Measurements from ENCODE around the gene ZNF436.
A peak's percentile ranks its signal among the peaks of the same experiment; 100 is the strongest.
"Not testable (repeated sequence)": the region's sequence is repeated elsewhere in the genome, so short reads cannot be mapped to it uniquely, and the experiment has no call there.

The ZNF436 gene

DNA sequence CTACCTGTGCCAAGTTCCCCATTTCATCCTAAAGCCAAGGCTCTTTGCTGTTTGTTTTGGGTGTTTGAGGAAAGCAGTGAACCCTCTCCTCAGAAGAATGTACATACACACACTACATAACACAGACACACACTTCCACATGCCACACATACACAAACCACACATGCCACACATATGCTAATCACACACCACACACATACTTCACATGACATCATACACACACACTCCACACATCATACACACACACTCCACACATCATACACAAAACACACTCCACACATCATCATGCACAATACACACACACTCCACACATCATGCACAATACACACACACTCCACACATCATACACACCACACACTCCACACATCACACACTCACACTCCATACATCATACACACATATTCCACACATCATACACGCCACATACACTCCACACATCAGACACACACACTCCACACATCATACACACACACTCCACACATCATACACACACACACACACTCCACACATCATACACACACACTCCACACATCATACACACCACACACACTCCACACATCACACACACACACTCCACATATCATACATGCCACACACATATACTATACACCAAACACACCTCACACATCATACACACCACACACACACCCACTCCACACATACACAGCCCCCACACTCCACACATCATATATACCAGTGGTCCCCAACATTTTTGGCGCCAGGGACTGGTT is 22.7 kb upstream of the ZNF436 start:
- no peak for DNase-seq (ENCODE audit: low read depth in 1 of 2, low spot score in 1 of 2)

DNA sequence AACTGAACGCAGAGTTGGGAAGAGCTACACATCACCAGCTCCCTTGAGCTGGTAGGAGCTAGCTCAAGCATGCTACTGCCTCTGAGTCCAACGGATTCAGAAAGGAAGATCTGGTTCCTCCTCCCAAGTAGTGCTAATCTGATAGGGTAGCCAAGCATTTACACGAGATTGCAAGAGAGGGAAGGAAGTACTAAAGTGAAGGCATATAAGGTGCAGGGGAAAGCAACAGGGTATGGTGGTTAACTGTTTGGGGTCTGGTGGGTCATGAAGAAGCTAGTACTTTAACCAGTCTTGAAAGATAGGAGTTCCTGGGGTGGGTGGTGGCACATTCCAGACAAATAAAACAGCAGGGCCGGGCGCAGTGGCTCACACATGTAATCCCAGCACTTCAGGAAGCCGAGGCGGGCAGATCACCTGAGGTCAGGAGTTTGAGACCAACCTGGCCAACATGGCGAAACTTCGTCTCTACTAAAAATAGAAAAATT is 20.2 kb upstream of the ZNF436 start:
- no peak for DNase-seq (ENCODE audit: low read depth in 1 of 2, low spot score in 1 of 2)

DNA sequence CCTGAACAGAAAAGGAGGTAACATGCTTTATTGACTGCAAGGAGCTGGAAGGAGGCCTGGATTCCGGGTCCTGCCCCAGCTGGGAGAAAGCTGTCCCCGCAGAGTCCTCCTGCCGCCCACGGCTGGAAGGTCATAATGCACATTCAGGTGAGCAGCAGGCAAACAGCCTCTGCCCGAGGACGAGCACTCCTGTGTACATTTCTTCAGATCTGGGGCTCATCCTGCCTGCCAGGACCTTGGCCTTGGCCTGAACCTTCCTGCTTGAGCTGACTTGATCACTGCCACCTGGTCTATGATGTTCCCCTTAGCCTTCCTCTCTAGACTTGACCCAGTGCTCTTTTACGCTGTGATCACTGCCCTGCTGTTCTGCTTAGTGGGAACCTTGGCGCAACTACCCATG is 17.9 kb upstream of the ZNF436 start:
- no peak for DNase-seq (ENCODE audit: low read depth in 1 of 2, low spot score in 1 of 2)

DNA sequence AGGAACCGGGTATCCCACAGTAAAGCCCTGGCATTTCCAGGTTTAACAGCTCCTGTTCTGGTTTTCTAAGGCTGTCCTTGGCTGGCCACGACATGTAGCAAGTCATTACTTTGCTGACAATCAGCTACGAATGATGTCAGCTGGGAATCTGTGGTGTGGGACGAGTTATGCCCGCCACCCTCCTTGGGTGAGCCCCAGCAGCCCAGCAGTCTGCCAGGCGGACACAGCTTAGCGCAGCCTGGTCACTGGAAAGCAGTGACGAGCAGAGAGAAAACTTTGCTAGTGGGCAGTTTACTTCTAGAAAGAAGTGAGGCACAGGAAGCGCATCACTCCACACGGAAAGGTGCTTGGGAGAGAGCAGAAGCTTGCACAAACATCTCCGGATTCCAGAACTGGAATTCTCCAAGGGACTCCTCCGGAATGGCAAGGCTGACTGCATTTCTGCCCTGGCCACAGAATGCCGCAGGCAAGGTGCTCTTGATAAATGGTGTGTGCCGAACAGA is 15.5 kb upstream of the ZNF436 start:
- no peak for DNase-seq (ENCODE audit: low read depth in 1 of 2, low spot score in 1 of 2)

- DNase-seq (ENCODE audit: low read depth in 1 of 2, low spot score in 1 of 2): no peak
Observed at GRCh38 chr1:23384312-23385058, 14.8 kb upstream of the ZNF436 start.

- DNase-seq (ENCODE audit: low read depth in 1 of 2, low spot score in 1 of 2): no peak
Observed at GRCh38 chr1:23383577-23384311, 14.1 kb upstream of the ZNF436 start.

DNA sequence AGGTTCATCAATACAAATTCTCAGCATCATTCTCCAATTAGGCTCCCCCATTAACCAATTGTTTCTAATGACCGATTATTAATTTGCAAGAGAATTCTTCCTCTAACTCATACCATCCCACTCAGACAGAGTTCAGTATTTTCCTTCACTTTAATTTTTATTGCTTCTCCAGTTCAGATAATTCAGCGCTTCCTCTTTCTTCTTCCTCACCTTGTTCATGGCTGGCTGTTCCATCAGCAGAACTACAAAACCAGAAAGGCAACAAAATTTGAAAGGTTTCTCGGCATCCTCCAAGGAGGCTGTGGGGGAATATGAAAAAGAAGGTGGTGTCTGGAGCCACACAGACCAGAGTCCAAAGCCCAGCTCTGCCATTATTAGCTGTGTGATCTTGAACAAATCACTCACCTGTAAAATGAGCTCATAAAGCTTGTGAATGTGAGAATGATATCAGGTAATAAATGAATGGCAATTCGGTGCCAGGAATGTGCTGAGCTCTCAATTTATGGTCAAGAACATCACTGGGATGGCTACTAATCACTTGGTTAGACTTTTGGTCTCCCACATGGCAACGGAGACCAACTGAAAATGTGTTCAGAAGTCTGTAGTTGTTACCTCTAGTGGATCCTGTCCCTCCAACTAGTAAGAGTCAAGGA is 11.7 kb upstream of the ZNF436 start:
- no peak for DNase-seq (ENCODE audit: low read depth in 1 of 2, low spot score in 1 of 2)

- DNase-seq (ENCODE audit: low read depth in 1 of 2, low spot score in 1 of 2): no peak
Observed at GRCh38 chr1:23380719-23381118, 11.1 kb upstream of the ZNF436 start.

DNA sequence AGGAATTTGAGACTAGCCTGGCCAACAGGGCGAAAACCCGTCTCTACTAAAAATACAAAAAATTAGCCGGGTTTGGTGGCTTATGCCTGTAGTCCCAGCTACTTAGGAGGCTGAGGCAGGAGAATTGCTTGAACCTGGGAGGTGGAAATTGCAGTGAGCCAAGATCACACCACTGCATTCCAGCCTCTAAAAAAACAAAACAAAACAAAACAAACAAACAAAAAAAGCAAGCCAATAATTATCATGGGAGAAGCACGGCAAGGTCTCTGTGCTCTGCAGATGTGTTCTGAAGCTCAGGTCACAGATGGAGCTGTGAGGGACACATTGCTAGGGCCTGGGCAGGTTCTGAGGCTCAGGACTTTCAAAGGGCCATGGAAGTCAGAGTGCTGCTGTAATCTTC is 10.6 kb upstream of the ZNF436 start:
- not testable (repeated sequence) for DNase-seq (ENCODE audit: low read depth in 1 of 2, low spot score in 1 of 2)

- DNase-seq (ENCODE audit: low read depth in 1 of 2, low spot score in 1 of 2): no peak
Observed at GRCh38 chr1:23376890-23377811, 7.5 kb upstream of the ZNF436 start.

GRCh38 chr1:23374079-23374735 is 4.6 kb upstream of the ZNF436 start:
- DNase-seq (ENCODE audit: low read depth in 1 of 2, low spot score in 1 of 2): not testable (repeated sequence)

GRCh38 chr1:23371987-23372880 is 2.6 kb upstream of the ZNF436 start:
- no peak for DNase-seq (ENCODE audit: low read depth in 1 of 2, low spot score in 1 of 2)

GRCh38 chr1:23370709-23371584 is 1.3 kb upstream of the ZNF436 start:
- DNase-seq (ENCODE audit: low read depth in 1 of 2, low spot score in 1 of 2): no peak

DNA sequence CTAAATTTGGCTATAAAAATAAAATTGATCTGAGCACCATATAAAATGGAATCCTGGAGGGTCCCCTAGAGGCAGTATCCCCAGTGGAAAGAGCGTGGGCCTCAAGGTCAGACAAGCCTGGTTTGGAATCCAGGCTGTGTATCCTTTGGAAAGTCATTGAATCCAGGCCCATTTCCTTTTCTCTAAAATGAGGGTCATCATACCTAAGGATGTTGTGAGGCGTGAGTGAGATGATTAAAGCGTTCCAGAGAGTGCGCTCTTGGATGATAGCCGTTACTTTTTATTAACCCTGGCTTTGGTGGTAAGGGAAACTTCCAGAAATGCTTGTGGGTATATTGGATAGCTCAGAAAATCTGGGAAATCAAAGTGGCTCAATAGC is 683 bp upstream of the ZNF436 start:
- DNase-seq (ENCODE audit: low read depth in 1 of 2, low spot score in 1 of 2): no peak

DNA sequence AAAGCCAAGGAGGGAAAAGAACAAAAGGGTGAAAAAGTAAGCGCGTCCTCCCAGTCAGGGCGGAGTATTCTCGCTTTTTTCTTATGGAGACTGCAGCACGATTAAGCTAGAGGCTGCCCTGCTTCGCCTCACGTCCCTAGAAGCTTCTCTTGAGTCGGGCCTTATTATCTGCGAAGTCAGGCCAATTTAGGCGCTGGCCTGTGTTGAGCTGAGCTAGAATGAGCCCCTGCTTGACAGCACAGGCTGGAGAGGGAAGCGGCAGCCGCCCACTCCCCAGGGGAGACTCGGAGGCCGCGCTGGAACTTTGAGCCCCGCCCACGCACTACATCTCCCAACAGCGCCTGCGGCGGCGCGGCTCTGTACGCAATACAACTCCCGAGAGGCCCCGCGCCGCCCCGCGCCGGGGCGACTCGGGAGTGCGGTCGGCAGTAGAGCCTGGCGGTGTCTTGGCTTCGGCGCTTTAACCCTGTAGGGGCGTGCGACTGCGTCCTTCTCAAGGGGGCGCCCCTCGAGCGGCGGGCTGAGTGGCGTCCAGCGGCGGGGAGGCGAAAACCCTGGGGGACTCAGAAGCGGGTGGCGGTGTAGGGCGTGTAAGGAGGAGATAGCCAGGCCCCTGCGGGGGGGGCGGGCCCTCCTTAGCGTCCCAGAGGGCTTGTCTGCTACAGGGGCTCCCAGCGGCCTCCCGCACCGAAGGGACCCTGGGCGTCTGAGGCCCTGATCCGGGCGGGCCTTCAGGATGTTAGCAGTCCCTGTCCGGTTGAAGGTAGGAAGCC is 888 bp downstream of the ZNF436 start:
- peak; percentile 61 to 79 for DNase-seq (ENCODE audit: low read depth in 1 of 2, low spot score in 1 of 2)

DNA sequence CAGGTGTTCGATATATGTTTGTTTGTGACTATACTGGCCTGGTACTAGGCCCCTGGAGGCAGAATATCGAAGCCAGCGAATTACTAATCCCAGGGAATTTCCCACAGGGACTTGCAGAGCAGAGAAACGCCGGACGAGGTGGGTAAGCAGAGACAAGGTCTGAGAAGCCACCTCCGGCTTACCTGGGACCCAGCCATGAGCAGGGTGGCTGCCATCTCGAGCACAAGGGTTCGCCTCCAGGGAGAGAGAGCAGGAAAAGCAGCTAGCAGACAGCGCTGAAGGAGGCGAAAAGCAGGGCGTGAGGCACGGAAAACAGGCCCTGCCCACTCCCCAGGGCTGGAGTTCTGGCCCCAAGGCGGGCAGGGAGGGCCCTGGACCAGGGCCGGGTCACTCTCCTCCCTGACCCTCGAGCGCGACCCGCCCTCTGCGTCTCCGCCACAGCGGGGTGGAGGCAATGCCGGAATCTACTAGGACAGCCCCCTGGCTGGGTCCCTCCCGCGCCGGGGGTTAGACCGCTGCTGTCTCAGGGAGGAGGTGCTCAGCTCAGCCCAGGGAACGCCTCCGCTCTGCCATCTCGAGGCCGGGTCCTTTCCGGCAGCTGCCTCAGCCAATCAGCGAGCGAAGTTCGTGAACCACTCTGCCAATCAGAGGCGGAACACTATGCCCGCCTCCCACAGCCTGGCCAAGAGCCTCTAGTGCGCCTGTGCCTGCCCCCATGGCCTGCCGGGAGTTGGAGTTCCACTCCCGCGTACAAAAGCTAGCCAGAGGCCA is 1.7 kb downstream of the ZNF436 start:
- DNase-seq (ENCODE audit: low read depth in 1 of 2, low spot score in 1 of 2): peak; percentile 94 to 97

Measured in activated T-helper 1 cell treated with anti-CD3 and anti-CD28 coated beads, Interleukin-2, amount 50 U/mL, for 16 hours (primary cell).